Spleen (tissue), 7 donors: ENCODE data around the gene WNT9B.

ENCODE experiments used
- POLR2AphosphoS5 ChIP-seq, 3 donors: sonication (generic); formaldehyde crosslinking; IDR thresholded peaks; one replicate each; pipeline ENCODE4 v1.5.1; 2017; ENCODE audit warnings: antibody characterized with exemption in 3 of 3
- TF ChIP-seq, protein P1 (sequence below), 11 experiments: fragments of 200-600 bp in 7 of 11; fragments of 450-650 bp in 4 of 11; sonication (generic) in 4 of 11; IDR thresholded peaks in 8 of 11; conservative IDR thresholded peaks in 3 of 11; 1 replicate in 7 of 11; 2 replicates in 4 of 11; pipeline versions ENCODE4 v1.4.0 to v1.8.0; 2016 to 2021; ENCODE audit warnings: antibody characterized with exemption in 11 of 11, inconsistent platforms in 4 of 11, mild to moderate bottlenecking in 1 of 11
- donor health status: DM: no; HTN: no; CAD: no; lungs with moderate emphysema.
- donor health status: DM: no; HTN: no; CAD: no.
- donor health status: DM: no; HTN: no; CAD: no.

- no peak for TF ChIP-seq POLR2AphosphoS5 (IDR thresholded peaks at IDR 0.05)
- TF ChIP-seq, protein P1, sequence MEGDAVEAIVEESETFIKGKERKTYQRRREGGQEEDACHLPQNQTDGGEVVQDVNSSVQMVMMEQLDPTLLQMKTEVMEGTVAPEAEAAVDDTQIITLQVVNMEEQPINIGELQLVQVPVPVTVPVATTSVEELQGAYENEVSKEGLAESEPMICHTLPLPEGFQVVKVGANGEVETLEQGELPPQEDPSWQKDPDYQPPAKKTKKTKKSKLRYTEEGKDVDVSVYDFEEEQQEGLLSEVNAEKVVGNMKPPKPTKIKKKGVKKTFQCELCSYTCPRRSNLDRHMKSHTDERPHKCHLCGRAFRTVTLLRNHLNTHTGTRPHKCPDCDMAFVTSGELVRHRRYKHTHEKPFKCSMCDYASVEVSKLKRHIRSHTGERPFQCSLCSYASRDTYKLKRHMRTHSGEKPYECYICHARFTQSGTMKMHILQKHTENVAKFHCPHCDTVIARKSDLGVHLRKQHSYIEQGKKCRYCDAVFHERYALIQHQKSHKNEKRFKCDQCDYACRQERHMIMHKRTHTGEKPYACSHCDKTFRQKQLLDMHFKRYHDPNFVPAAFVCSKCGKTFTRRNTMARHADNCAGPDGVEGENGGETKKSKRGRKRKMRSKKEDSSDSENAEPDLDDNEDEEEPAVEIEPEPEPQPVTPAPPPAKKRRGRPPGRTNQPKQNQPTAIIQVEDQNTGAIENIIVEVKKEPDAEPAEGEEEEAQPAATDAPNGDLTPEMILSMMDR (IDR thresholded peaks at IDR 0.05 in 8 of 11, conservative IDR thresholded peaks at IDR 0.05 in 3 of 11) = no peak
These were observed 16.5 kb upstream of the WNT9B start for GRCh38 chr17:46834846-46835245.
